Choroid plexus epithelial cell (primary cell): ENCODE data around the gene TTLL8.

Experiments used
- DNase-seq: peaks from one replicate; pipeline ENCODE4 v3.0.0-alpha.2; 2010; ENCODE audit warnings: low read depth
- H3K4me3 ChIP-seq: 2 replicates; pipeline ENCODE4 v1.5.1; 2011; ENCODE audit warnings: low read depth, mild to moderate bottlenecking, control low read depth, low read length, moderate library complexity
- CTCF ChIP-seq: conservative IDR thresholded peaks from 2 replicates; pipeline ENCODE4 v1.5.1; 2011; ENCODE audit warnings: low read depth, mild to moderate bottlenecking, control low read depth, inconsistent platforms, low read length, moderate library complexity

TTLL8 gene

GRCh38 chr22:50076646-50077535 is 18.8 kb upstream of the TTLL8 start:
- DNase-seq = no peak
- TF ChIP-seq CTCF = no peak
- no peak overlapping the region for H3K4me3 ChIP-seq

GRCh38 chr22:50074551-50075530 is 16.7 kb upstream of the TTLL8 start:
- H3K4me3 ChIP-seq = no peak overlapping the region
- DNase-seq = peak; percentile 11
- TF ChIP-seq CTCF = no peak

- DNase-seq = no peak
- H3K4me3 ChIP-seq = no peak overlapping the region
- no peak for TF ChIP-seq CTCF
These were observed 16.0 kb upstream of the TTLL8 start for GRCh38 chr22:50074056-50074455.

- DNase-seq = no peak
- TF ChIP-seq CTCF = no peak
- H3K4me3 ChIP-seq = no peak overlapping the region
These were observed 14.8 kb upstream of the TTLL8 start for GRCh38 chr22:50072714-50073538.

GRCh38 chr22:50072167-50072555 is 14.1 kb upstream of the TTLL8 start:
- no peak for DNase-seq
- no peak overlapping the region for H3K4me3 ChIP-seq
- TF ChIP-seq CTCF = no peak

GRCh38 chr22:50071432-50072166 is 13.5 kb upstream of the TTLL8 start:
- H3K4me3 ChIP-seq = no peak overlapping the region
- no peak for TF ChIP-seq CTCF
- no peak for DNase-seq
